ENCODE data around the gene CRYBB1. TPM values are rescaled to one million over a fixed set of nuclear protein-coding genes. Genes with fewer than 3 reads are reported as not detected.

The CRYBB1 gene
- total and polyA plus RNA-seq, 2 experiments from 2014 or later = not detected

DNA sequence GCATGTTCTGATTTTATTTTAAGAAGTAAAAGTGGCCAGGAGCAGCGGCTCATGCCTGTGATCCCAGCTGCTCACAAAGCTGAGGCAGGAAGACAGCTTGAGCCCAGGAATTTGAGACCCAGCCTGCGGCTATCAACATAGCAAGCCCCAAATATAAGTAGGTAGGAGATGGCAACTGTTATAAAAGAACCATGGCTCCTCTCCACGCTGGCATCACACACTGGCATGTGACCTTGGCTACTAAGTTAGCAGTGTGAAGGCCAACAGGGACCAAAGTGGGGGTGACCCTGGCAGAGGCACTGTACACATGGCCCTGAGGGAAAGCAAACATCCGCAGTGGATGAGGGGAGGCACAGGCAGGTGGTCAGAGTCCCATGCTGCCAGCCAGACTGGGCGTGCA lies 60.9 kb downstream of the CRYBB1 start:
- H3K79me2 ChIP-seq = no peaks in the 10 kb centered on the region
- H3K9me2 ChIP-seq (replicated peaks; ENCODE audit: insufficient read depth) = no peaks in the 10 kb centered on the region
- no peak overlapping the region for H3K4me2 ChIP-seq
- H3K4me1 ChIP-seq (ENCODE audit: insufficient read depth) = no peaks in the 10 kb centered on the region
- TF ChIP-seq EZH2phosphoT487 (IDR thresholded peaks at IDR 0.05; ENCODE audit: low read depth, severe bottlenecking, unreplicated experiment) (no peak), EZH2 (IDR thresholded peaks at IDR 0.05; ENCODE audit: borderline replicate concordance) (no peak), CTCF (IDR thresholded peaks at IDR 0.05; ENCODE audit: poor library complexity) (no peak)
- no peak overlapping the region for H3K4me3 ChIP-seq
- H3K27ac ChIP-seq = no peak overlapping the region
- no peaks in the 10 kb centered on the region for H3K36me3 ChIP-seq (replicated peaks; ENCODE audit: insufficient read depth, low read depth)
- no peaks in the 10 kb centered on the region for H3K27me3 ChIP-seq
- DNase-seq (ENCODE audit: low spot score) = no peak
- H3K9me3 ChIP-seq (ENCODE audit: low read depth) = no peaks in the 10 kb centered on the region
- 94% methylated on average over 5 of the region's 5 CpGs for WGBS (ENCODE audit: low lambda C conversion rate, missing lambda C conversion rate)
- H4K20me1 ChIP-seq (ENCODE audit: insufficient read depth, poor library complexity, severe bottlenecking) = no peaks in the 10 kb centered on the region
- no peak overlapping the region for H2AFZ ChIP-seq

- H3K79me2 ChIP-seq = peaks cover 2% of the 10 kb centered on the region
- H3K4me3 ChIP-seq = no peak overlapping the region
- 94% methylated on average over 11 of the region's 11 CpGs for WGBS (ENCODE audit: low lambda C conversion rate, missing lambda C conversion rate)
- no peak for DNase-seq (ENCODE audit: low spot score)
- H4K20me1 ChIP-seq (ENCODE audit: insufficient read depth, poor library complexity, severe bottlenecking) = no peaks in the 10 kb centered on the region
- no peaks in the 10 kb centered on the region for H3K4me1 ChIP-seq (ENCODE audit: insufficient read depth)
- H3K36me3 ChIP-seq (replicated peaks; ENCODE audit: insufficient read depth, low read depth) = no peaks in the 10 kb centered on the region
- H3K9me2 ChIP-seq (replicated peaks; ENCODE audit: insufficient read depth) = no peaks in the 10 kb centered on the region
- no peak overlapping the region for H3K27ac ChIP-seq
- H2AFZ ChIP-seq = no peak overlapping the region
- H3K9me3 ChIP-seq (ENCODE audit: low read depth) = no peaks in the 10 kb centered on the region
- H3K27me3 ChIP-seq = no peaks in the 10 kb centered on the region
- TF ChIP-seq EZH2phosphoT487 (IDR thresholded peaks at IDR 0.05; ENCODE audit: low read depth, severe bottlenecking, unreplicated experiment) = no peak
- no peak for TF ChIP-seq EZH2 (IDR thresholded peaks at IDR 0.05; ENCODE audit: borderline replicate concordance)
- no peak overlapping the region for H3K4me2 ChIP-seq
These were observed 62.3 kb downstream of the CRYBB1 start for GRCh38 chr22:26555478-26555877.

DNA sequence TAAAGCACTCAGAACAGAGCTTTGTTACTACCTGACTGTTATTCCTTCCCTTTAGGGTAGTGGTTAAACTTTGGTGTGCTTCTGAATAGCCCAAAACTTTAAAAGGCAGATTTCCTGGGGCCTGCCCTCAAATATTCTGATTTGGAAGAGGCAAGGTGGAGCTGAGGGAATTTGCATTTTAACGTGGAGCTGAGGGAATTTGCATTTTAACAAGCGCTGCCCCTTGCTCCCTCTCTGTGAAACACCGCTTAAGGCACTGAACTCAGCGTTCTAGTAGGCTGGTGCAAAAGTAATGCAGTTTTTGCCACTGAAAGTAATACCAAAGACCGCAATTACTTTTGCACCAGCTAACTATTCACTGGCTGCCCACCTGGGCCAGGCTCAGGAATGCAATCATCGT lies 62.9 kb downstream of the CRYBB1 start:
- Histone ChIP-seq H3K4me2 (no peak overlapping the region), H3K4me1 (ENCODE audit: insufficient read depth) (no peaks in the 10 kb centered on the region), H4K20me1 (ENCODE audit: insufficient read depth, poor library complexity, severe bottlenecking) (no peaks in the 10 kb centered on the region), H3K27ac (no peak overlapping the region), H3K9me2 (replicated peaks; ENCODE audit: insufficient read depth) (no peaks in the 10 kb centered on the region), H3K36me3 (replicated peaks; ENCODE audit: insufficient read depth, low read depth) (no peaks in the 10 kb centered on the region), H3K79me2 (peaks cover 2% of the 10 kb centered on the region), H3K27me3 (no peaks in the 10 kb centered on the region), H3K4me3 (no peak overlapping the region), H2AFZ (no peak overlapping the region), H3K9me3 (ENCODE audit: low read depth) (no peaks in the 10 kb centered on the region)
- no peak for DNase-seq (ENCODE audit: low spot score)
- TF ChIP-seq EZH2phosphoT487 (IDR thresholded peaks at IDR 0.05; ENCODE audit: low read depth, severe bottlenecking, unreplicated experiment) (no peak), CTCF (IDR thresholded peaks at IDR 0.05; ENCODE audit: poor library complexity) (no peak), EZH2 (IDR thresholded peaks at IDR 0.05; ENCODE audit: borderline replicate concordance) (no peak)
- WGBS (ENCODE audit: low lambda C conversion rate, missing lambda C conversion rate) = 67% methylated on average over 6 of the region's 6 CpGs

- Histone ChIP-seq H3K27ac (no peak overlapping the region), H3K4me2 (no peak overlapping the region), H3K79me2 (peaks cover 2% of the 10 kb centered on the region), H3K9me3 (ENCODE audit: low read depth) (no peaks in the 10 kb centered on the region), H3K4me1 (ENCODE audit: insufficient read depth) (no peaks in the 10 kb centered on the region), H3K36me3 (replicated peaks; ENCODE audit: insufficient read depth, low read depth) (no peaks in the 10 kb centered on the region), H3K4me3 (no peak overlapping the region), H2AFZ (no peak overlapping the region), H3K9me2 (replicated peaks; ENCODE audit: insufficient read depth) (no peaks in the 10 kb centered on the region), H3K27me3 (no peaks in the 10 kb centered on the region), H4K20me1 (ENCODE audit: insufficient read depth, poor library complexity, severe bottlenecking) (no peaks in the 10 kb centered on the region)
- WGBS (ENCODE audit: low lambda C conversion rate, missing lambda C conversion rate) = 66% methylated on average over 7 of the region's 7 CpGs
- TF ChIP-seq EZH2 (IDR thresholded peaks at IDR 0.05; ENCODE audit: borderline replicate concordance) (no peak), CTCF (IDR thresholded peaks at IDR 0.05; ENCODE audit: poor library complexity) (no peak), EZH2phosphoT487 (IDR thresholded peaks at IDR 0.05; ENCODE audit: low read depth, severe bottlenecking, unreplicated experiment) (no peak)
- DNase-seq (ENCODE audit: low spot score) = no peak
These were observed 64.6 kb downstream of the CRYBB1 start for GRCh38 chr22:26553056-26553752.

Data from hepatocyte (in vitro differentiated cells).